ENCODE results near the gene PKIG. TPM values are rescaled to one million over a fixed set of nuclear protein-coding genes. Genes with fewer than 3 reads are reported as not detected.
A peak's percentile ranks its signal among the peaks of the same experiment; 100 is the strongest.

Gene PKIG
- total and polyA plus RNA-seq, 9 of the 15 experiments (the other 6 are each of a cell fraction or from before 2014, with no cell fraction given) = 0.13 to 7.0 (median 4.7) TPM

GRCh38 chr20:44627364-44628010, 45.1 kb downstream of the PKIG start:
- Histone ChIP-seq H3K9me1 (ENCODE audit: control insufficient read depth, insufficient read depth, low read length) (no peaks in the 10 kb centered on the region), H3K27me3 (ENCODE audit: control insufficient read depth in 2 of 2, insufficient read depth in 2 of 2, low read length in 2 of 2) (peaks cover 0 to 7% of the 10 kb centered on the region in 2 experiments; a peak in 3 of 5 replicates), H4K20me1 (replicated peaks; ENCODE audit: control insufficient read depth, insufficient read depth, low read length) (0 out of 2 replicates have a peak, but pooled peaks cover 5% of the 10 kb centered on the region), H3K9ac (ENCODE audit: insufficient read depth in 1 of 2, low read depth in 2 of 2, low read length in 2 of 2) (no peak overlapping the region), H3K9me3 (replicated peaks; ENCODE audit: control insufficient read depth, insufficient read depth, low read depth, low read length) (no peaks in the 10 kb centered on the region), H3K4me1 (replicated peaks in 1 of 2; ENCODE audit: control insufficient read depth in 2 of 2, insufficient read depth in 2 of 2, low read length in 2 of 2) (peaks cover 11 to 14% of the 10 kb centered on the region in 2 experiments; a peak in 4 of 5 replicates), H3K36me3 (ENCODE audit: control insufficient read depth, insufficient read depth, low read length) (no peaks in the 10 kb centered on the region), H3K4me2 (ENCODE audit: insufficient read depth, low read length) (peak overlapping the region; percentile 33; the same call in 1 of the 2 replicates), H2AFZ (ENCODE audit: low read depth, low read length) (no peak overlapping the region), H3K79me2 (ENCODE audit: control insufficient read depth, insufficient read depth, low read length) (no peaks in the 10 kb centered on the region), H3K27ac (ENCODE audit: extremely low read depth, low read depth, low read length) (no peak overlapping the region; the same call in 2 of the 3 replicates), H3K4me3 (no peak overlapping the region)
- ChIA-PET CTCF (ENCODE audit: low intra/inter-chr PET ratio) (no interaction called here), POLR2A (interaction anchor here (0.6 kb wide), 1 partner anchor 158 kb away, joined by 3 read pairs; no protein-coding TSS in a partner anchor)
- FAIRE-seq = no peak
- intact Hi-C loops (cut with micrococcal nuclease) = no loop called here
- DNase-seq (ENCODE audit: extremely low read depth in 1 of 4, low spot score in 3 of 4) = peak; percentile 35 to 56 (median 51)
- ATAC-seq = no peak; the same call in 1 of the 3 replicates
- WGBS (ENCODE audit: insufficient coverage, low coverage, missing lambda C conversion rate) = 15% methylated on average over 11 of the region's 13 CpGs
- no TSS peak for BruUV-seq (replicated peaks)
- in situ Hi-C loops (cut with MboI) = no loop called here
- 0 out of 2 replicates have a peak, but pooled peaks have one; percentile 22 for TF ChIP-seq ESRRA (IDR thresholded peaks at IDR 0.05; ENCODE audit: borderline replicate concordance, low read depth)
- TF ChIP-seq, protein P1, sequence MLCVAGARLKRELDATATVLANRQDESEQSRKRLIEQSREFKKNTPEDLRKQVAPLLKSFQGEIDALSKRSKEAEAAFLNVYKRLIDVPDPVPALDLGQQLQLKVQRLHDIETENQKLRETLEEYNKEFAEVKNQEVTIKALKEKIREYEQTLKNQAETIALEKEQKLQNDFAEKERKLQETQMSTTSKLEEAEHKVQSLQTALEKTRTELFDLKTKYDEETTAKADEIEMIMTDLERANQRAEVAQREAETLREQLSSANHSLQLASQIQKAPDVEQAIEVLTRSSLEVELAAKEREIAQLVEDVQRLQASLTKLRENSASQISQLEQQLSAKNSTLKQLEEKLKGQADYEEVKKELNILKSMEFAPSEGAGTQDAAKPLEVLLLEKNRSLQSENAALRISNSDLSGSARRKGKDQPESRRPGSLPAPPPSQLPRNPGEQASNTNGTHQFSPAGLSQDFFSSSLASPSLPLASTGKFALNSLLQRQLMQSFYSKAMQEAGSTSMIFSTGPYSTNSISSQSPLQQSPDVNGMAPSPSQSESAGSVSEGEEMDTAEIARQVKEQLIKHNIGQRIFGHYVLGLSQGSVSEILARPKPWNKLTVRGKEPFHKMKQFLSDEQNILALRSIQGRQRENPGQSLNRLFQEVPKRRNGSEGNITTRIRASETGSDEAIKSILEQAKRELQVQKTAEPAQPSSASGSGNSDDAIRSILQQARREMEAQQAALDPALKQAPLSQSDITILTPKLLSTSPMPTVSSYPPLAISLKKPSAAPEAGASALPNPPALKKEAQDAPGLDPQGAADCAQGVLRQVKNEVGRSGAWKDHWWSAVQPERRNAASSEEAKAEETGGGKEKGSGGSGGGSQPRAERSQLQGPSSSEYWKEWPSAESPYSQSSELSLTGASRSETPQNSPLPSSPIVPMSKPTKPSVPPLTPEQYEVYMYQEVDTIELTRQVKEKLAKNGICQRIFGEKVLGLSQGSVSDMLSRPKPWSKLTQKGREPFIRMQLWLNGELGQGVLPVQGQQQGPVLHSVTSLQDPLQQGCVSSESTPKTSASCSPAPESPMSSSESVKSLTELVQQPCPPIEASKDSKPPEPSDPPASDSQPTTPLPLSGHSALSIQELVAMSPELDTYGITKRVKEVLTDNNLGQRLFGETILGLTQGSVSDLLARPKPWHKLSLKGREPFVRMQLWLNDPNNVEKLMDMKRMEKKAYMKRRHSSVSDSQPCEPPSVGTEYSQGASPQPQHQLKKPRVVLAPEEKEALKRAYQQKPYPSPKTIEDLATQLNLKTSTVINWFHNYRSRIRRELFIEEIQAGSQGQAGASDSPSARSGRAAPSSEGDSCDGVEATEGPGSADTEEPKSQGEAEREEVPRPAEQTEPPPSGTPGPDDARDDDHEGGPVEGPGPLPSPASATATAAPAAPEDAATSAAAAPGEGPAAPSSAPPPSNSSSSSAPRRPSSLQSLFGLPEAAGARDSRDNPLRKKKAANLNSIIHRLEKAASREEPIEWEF (CRISPR knock-in tag; IDR thresholded peaks at IDR 0.05) = no peak
- peak; percentile 66 for TF ChIP-seq CTBP1 (IDR thresholded peaks at IDR 0.05; ENCODE audit: borderline replicate concordance)
- no peak for TF ChIP-seq SLC30A9 (CRISPR knock-in tag; IDR thresholded peaks at IDR 0.05)
- peak; percentile 17; the same call in 1 of the 2 replicates for TF ChIP-seq JUND (IDR thresholded peaks at IDR 0.05; ENCODE audit: borderline replicate concordance, low read depth, low read length)
- TF ChIP-seq JUND (tag; IDR thresholded peaks at IDR 0.05; ENCODE audit: borderline replicate concordance, low read depth, low read length) = no peak; the same call in 2 of the 3 replicates
- TF ChIP-seq ZEB2 (IDR thresholded peaks at IDR 0.05) = peak; percentile 77; the same call in 1 of the 2 replicates
- TF ChIP-seq ZNF778 (CRISPR knock-in tag; IDR thresholded peaks at IDR 0.05) = no peak
- TF ChIP-seq ZBTB34 (CRISPR knock-in tag; IDR thresholded peaks at IDR 0.05) = no peak
- TF ChIP-seq CBFA2T2 (conservative IDR thresholded peaks at IDR 0.05) = peak; percentile 67
- TF ChIP-seq PTBP1 (IDR thresholded peaks at IDR 0.05; ENCODE audit: low read depth, low read length) = no peak
- peak; percentile 65; the same call in 1 of the 2 replicates for TF ChIP-seq SMARCA4 (IDR thresholded peaks at IDR 0.05)
- TF ChIP-seq TRIM24 (IDR thresholded peaks at IDR 0.05) = peak in 1 of 2 experiments; percentile 41; a peak in 1 of 4 replicates
- TF ChIP-seq EGR1 (conservative IDR thresholded peaks at IDR 0.05) = peak; percentile 34; the same call in 1 of the 2 replicates
- TF ChIP-seq FOSL1 (tag; conservative IDR thresholded peaks at IDR 0.05) = peak; percentile 80
- TF ChIP-seq SOX6 (IDR thresholded peaks at IDR 0.05) = peak; percentile 71
- peak; percentile 70 for TF ChIP-seq TCF3 (CRISPR knock-in tag; IDR thresholded peaks at IDR 0.05)
- no peak for TF ChIP-seq ATF1 (CRISPR knock-in tag; IDR thresholded peaks at IDR 0.05)
- 0 out of 2 replicates have a peak, but pooled peaks have one; percentile 18 for TF ChIP-seq ATF1 (tag; IDR thresholded peaks at IDR 0.05)

Data from K562 (cell line).